IMR-90 (cell line): ENCODE measurements around the gene SLC22A12. TPM values are rescaled to one million over a fixed set of nuclear protein-coding genes. Genes with fewer than 3 reads are reported as not detected.
"Not testable (repeated sequence)": the region's sequence is repeated elsewhere in the genome, so short reads cannot be mapped to it uniquely, and the experiment has no call there.

Experiments
- ATAC-seq: fragments of 200-7000 bp; cut with Tn5 transposase; 2 replicates; pipeline ENCODE4 v1.9.1; 2020; ENCODE audit warnings: low read depth, mild to moderate bottlenecking, moderate library complexity
- BruUV-seq: library from RNA; stranded (reverse); fragments of 400-500 nt; replicated peaks from 2 replicates; lab custom pipeline; 2021; lab: Mats Ljungman, UMichigan
- CTCF ChIA-PET: fragments of 300-600 bp; formaldehyde crosslinking; extraction: SDS; loops from one replicate; lab custom pipeline; 2021; ENCODE audit warnings: antibody characterized with exemption; lab: Yijun Ruan, JAX
- POLR2A ChIA-PET: fragments of 300-600 bp; sonication (Branson Sonifier 250); formaldehyde crosslinking; loops from one replicate; lab custom pipeline; 2022; ENCODE audit warnings: antibody characterized with exemption; ENCODE audit not compliant: unreplicated experiment; lab: Charles Lee
- DNase-seq: peaks from one replicate; pipeline ENCODE4 v3.0.0; 2013
- H2AFZ ChIP-seq: replicated peaks from 2 replicates; pipeline ENCODE3; 2013; ENCODE audit warnings: low read length, mild to moderate bottlenecking; ENCODE audit not compliant: poor library complexity
- H2AK5ac ChIP-seq: 2 replicates; pipeline ENCODE4 v1.6.1; 2013; ENCODE audit warnings: low read depth, low read length, inconsistent platforms
- H2AK9ac ChIP-seq: replicated peaks from 2 replicates; pipeline ENCODE3; 2013; ENCODE audit warnings: mild to moderate bottlenecking, low read depth, low read length, moderate library complexity; ENCODE audit not compliant: poor library complexity
- H2BK120ac ChIP-seq: 2 replicates; pipeline ENCODE4 v1.6.1; 2013; ENCODE audit warnings: low read depth, low read length, inconsistent platforms
- H2BK15ac ChIP-seq: 3 replicates; pipeline ENCODE4 v1.6.1; 2013; ENCODE audit warnings: low read depth, low read length, inconsistent platforms
- H2BK20ac ChIP-seq: 2 replicates; pipeline ENCODE4 v1.6.1; 2013; ENCODE audit warnings: low read depth, mild to moderate bottlenecking, inconsistent platforms, low read length, moderate library complexity
- H2BK5ac ChIP-seq: 2 replicates; pipeline ENCODE4 v1.6.1; 2013; ENCODE audit warnings: mild to moderate bottlenecking, low read depth, low read length, inconsistent platforms; ENCODE audit not compliant: poor library complexity, severe bottlenecking
- H3K14ac ChIP-seq: replicated peaks from 2 replicates; pipeline ENCODE4 v1.6.1; 2013; ENCODE audit warnings: low read depth, low read length, inconsistent platforms
- H3K18ac ChIP-seq: 2 replicates; pipeline ENCODE4 v1.6.1; 2013; ENCODE audit warnings: low read depth, low read length, control low read depth
- H3K23ac ChIP-seq: 2 replicates; pipeline ENCODE4 v1.6.1; 2013; ENCODE audit warnings: low read depth, low read length, inconsistent platforms
- H3K27ac ChIP-seq: 2 replicates; pipeline ENCODE4 v1.5.1; 2013; ENCODE audit warnings: mild to moderate bottlenecking, control low read depth, low read length; ENCODE audit not compliant: insufficient read depth
- H3K27me3 ChIP-seq: 2 replicates; pipeline ENCODE4 v1.6.1; 2013; ENCODE audit warnings: low read length; ENCODE audit not compliant: control insufficient read depth, insufficient read depth
- H3K36me3 ChIP-seq: 2 replicates; pipeline ENCODE4 v1.6.1; 2013; ENCODE audit warnings: low read length, mixed read lengths; ENCODE audit not compliant: control insufficient read depth, insufficient read depth
- H3K4ac ChIP-seq: 2 replicates; pipeline ENCODE4 v1.6.1; 2013; ENCODE audit warnings: low read depth, low read length, inconsistent platforms
- H3K4me1 ChIP-seq: 2 replicates; pipeline ENCODE4 v1.6.1; 2013; ENCODE audit warnings: low read length, mixed read lengths; ENCODE audit not compliant: control insufficient read depth, insufficient read depth
- H3K4me2 ChIP-seq: 2 replicates; pipeline ENCODE4 v1.6.1; 2013; ENCODE audit warnings: low read depth, mild to moderate bottlenecking, control low read depth, low read length, moderate library complexity
- H3K4me3 ChIP-seq: 2 replicates; pipeline ENCODE4 v1.5.1; 2013; ENCODE audit warnings: low read depth, mild to moderate bottlenecking, control low read depth, low read length, moderate library complexity; ENCODE audit not compliant: insufficient read depth
- H3K56ac ChIP-seq: 2 replicates; pipeline ENCODE4 v1.6.1; 2013; ENCODE audit warnings: low read length, inconsistent platforms; ENCODE audit not compliant: insufficient read depth; ENCODE audit errors: extremely low read depth
- H3K79me1 ChIP-seq, 2 experiments: 2 replicates each; pipeline ENCODE4 v1.6.1; 2013; ENCODE audit warnings: low read length in 2 of 2, inconsistent platforms in 1 of 2, low read depth in 1 of 2
- H3K9ac ChIP-seq: 2 replicates; pipeline ENCODE4 v1.6.1; 2013; ENCODE audit warnings: low read depth, low read length, control low read depth
- H3K9me1 ChIP-seq: 2 replicates; pipeline ENCODE4 v1.6.1; 2013; ENCODE audit warnings: low read length, inconsistent platforms; ENCODE audit not compliant: insufficient read depth
- H3K9me3 ChIP-seq: 2 replicates; pipeline ENCODE4 v1.6.1; 2013; ENCODE audit warnings: low read length; ENCODE audit not compliant: control insufficient read depth, insufficient read depth
- H4K20me1 ChIP-seq: 2 replicates; pipeline ENCODE4 v1.6.1; 2013; ENCODE audit warnings: low read length, inconsistent platforms; ENCODE audit not compliant: insufficient read depth
- H4K5ac ChIP-seq: 2 replicates; pipeline ENCODE4 v1.6.1; 2013; ENCODE audit warnings: mild to moderate bottlenecking, low read depth, low read length, control low read depth
- H4K8ac ChIP-seq, 2 experiments: 2 replicates each; pipeline ENCODE4 v1.6.1; 2013; ENCODE audit warnings: low read depth in 2 of 2, low read length in 2 of 2, control low read depth in 1 of 2, inconsistent platforms in 1 of 2
- H4K91ac ChIP-seq: 2 replicates; pipeline ENCODE4 v1.6.1; 2013; ENCODE audit warnings: low read depth, low read length, inconsistent platforms; ENCODE audit not compliant: insufficient read depth
- BHLHE40 ChIP-seq: fragments of 150-350 bp; IDR thresholded peaks from 2 replicates; pipeline ENCODE4 v1.6.1; 2016; ENCODE audit warnings: mild to moderate bottlenecking, low read depth, low read length
- WGBS, 2 experiments: methylation state at CpG; one replicate each; pipeline versions ENCODE4 v1.1.5 to v1.1.7; 2013; ENCODE audit warnings: missing lambda C conversion rate in 2 of 2; ENCODE audit not compliant: insufficient read length in 1 of 2; ENCODE audit errors: extremely low coverage in 2 of 2; 5-methylcytosine and 5-hydroxymethylcytosine counted together
- dilution Hi-C: fragments of 300-500 bp; cut with HindIII; formaldehyde crosslinking; loops from one replicate; pipeline ENCODE4 v1.14.3; 2018; ENCODE audit warnings: low sequenced_read_pairs; ENCODE audit not compliant: unreplicated experiment
- in situ Hi-C: fragments of 300-500 bp; cut with MboI; formaldehyde crosslinking; loops from 3 replicates; pipeline ENCODE4 v1.14.3; 2019; ENCODE audit warnings: low sequenced_read_pairs, inconsistent platforms, mixed read lengths
- intact Hi-C: fragments of 100-400 bp; cut with micrococcal nuclease; formaldehyde crosslinking; loops from 2 replicates; pipeline ENCODE4 v1.10.0; 2022
- polyA plus RNA-seq, 3 experiments: library from polyadenylated mRNA; depleted of rRNA; stranded (reverse); fragments of >200 nt; gene quantifications; 2 replicates each; pipeline ENCODE4 v1.2.3, GENCODE V29; 2012; ENCODE audit warnings: low replicate concordance in 1 of 3
- total RNA-seq: library from RNA; depleted of rRNA; stranded (reverse); fragments of >200 nt; gene quantifications from 2 replicates; pipeline ENCODE4 v1.2.3, GENCODE V29; 2012

Gene SLC22A12
- total and polyA plus RNA-seq, 2 of the 4 experiments (the other 2 are of a cell fraction), result not detected

- 82 to 100% methylated on average over 6 to 9 of the region's 14 CpGs for WGBS, 2 experiments
- intact Hi-C loops (no loop called here), in situ Hi-C loops (no loop called here), dilution Hi-C loops (no loop called here)
- H3K4me1 ChIP-seq, result no peaks in the 10 kb centered on the region
- peaks cover 2% of the 10 kb centered on the region for H3K27me3 ChIP-seq
- ChIA-PET POLR2A (no interaction called here), CTCF (no interaction called here)
- no peak for DNase-seq
- H2AFZ ChIP-seq, result no peak overlapping the region
- H3K4ac ChIP-seq, result no peak overlapping the region
- H3K18ac ChIP-seq, result no peak overlapping the region
- H3K14ac ChIP-seq, result no peak overlapping the region
- no TSS peak for BruUV-seq
- H2AK9ac ChIP-seq, result no peak overlapping the region
- H2BK120ac ChIP-seq, result no peak overlapping the region
- peaks cover 4% of the 10 kb centered on the region for H3K9me3 ChIP-seq
- H4K5ac ChIP-seq, result no peak overlapping the region
- H3K4me2 ChIP-seq, result no peak overlapping the region
- H4K8ac ChIP-seq, result no peak overlapping the region
- no peak for ATAC-seq
- no peak overlapping the region for H3K9ac ChIP-seq
- no peak for TF ChIP-seq BHLHE40
- H2BK5ac ChIP-seq, result peak overlapping the region; percentile 58
- H3K56ac ChIP-seq, result no peak overlapping the region
- H3K79me1 ChIP-seq, result no peaks in the 10 kb centered on the region
- no peaks in the 10 kb centered on the region for H3K36me3 ChIP-seq
- no peak overlapping the region for H2AK5ac ChIP-seq
- H2BK20ac ChIP-seq, result no peak overlapping the region
- H3K27ac ChIP-seq, result no peak overlapping the region
- no peaks in the 10 kb centered on the region for H4K20me1 ChIP-seq
- H4K91ac ChIP-seq, result no peak overlapping the region
- H2BK15ac ChIP-seq, result no peak overlapping the region
- no peak overlapping the region for H3K23ac ChIP-seq
- H3K4me3 ChIP-seq, result no peak overlapping the region
- no peaks in the 10 kb centered on the region for H3K9me1 ChIP-seq
These were observed 3.3 kb downstream of the SLC22A12 start for GRCh38 chr11:64594159-64594939.

- H4K91ac ChIP-seq, H3K9ac ChIP-seq, H3K4me3 ChIP-seq, H2AFZ ChIP-seq, H3K36me3 ChIP-seq, H3K27ac ChIP-seq, dilution Hi-C loops, CTCF ChIA-PET, H3K18ac ChIP-seq, H3K79me1 ChIP-seq, H3K9me1 ChIP-seq, H2BK20ac ChIP-seq, DNase-seq, BruUV-seq, H2AK5ac ChIP-seq, H3K4me1 ChIP-seq, H3K9me3 ChIP-seq, H2BK15ac ChIP-seq, in situ Hi-C loops, H4K20me1 ChIP-seq, H2AK9ac ChIP-seq, ATAC-seq, intact Hi-C loops, POLR2A ChIA-PET, H3K4ac ChIP-seq, H3K14ac ChIP-seq, H2BK120ac ChIP-seq, H4K8ac ChIP-seq, H4K5ac ChIP-seq, H3K4me2 ChIP-seq, H3K27me3 ChIP-seq, H3K56ac ChIP-seq, H3K23ac ChIP-seq: not testable (repeated sequence)
- WGBS, 2 experiments, result 17 to 100% methylated on average over 1 of the region's 1 CpG
- H2BK5ac ChIP-seq, result peak overlapping the region; percentile 90
These were observed 4.9 kb downstream of the SLC22A12 start for GRCh38 chr11:64595922-64596321.
